ENCODE results near the gene LILRB5.
"Not testable (repeated sequence)": the region's sequence is repeated elsewhere in the genome, so short reads cannot be mapped to it uniquely, and the experiment has no call there.

DNA sequence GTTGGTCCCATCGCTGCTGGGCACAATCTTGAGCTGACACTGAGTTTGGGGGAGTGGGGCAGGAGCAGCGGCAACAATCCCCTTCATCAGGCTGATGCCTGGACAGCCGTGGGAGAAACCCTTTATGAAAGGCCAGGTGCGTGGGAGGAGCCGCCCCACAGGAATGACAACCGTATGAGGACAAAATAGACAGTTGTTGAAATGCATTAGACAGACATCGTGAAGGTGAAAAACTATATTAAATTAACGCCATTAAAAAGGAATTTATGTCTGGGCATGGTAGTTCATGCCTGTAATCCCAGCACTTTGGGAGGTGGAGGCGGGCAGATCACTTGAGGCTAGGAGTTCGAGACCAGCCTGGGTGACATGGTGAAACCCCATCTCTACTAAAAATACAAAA lies 32.5 kb downstream of the LILRB5 start:
- not testable (repeated sequence) for TF ChIP-seq POLR2A (IDR thresholded peaks at IDR 0.05; ENCODE audit: borderline replicate concordance, extremely low read depth, insufficient read depth, insufficient read length); TCF7L2 (IDR thresholded peaks at IDR 0.05; ENCODE audit: borderline replicate concordance, extremely low read depth, insufficient read depth, insufficient read length); EGR1 (IDR thresholded peaks at IDR 0.05; ENCODE audit: low read depth); ELF1 (IDR thresholded peaks at IDR 0.05; ENCODE audit: borderline replicate concordance, low read depth); ZNF274 (IDR thresholded peaks at IDR 0.05; ENCODE audit: low read depth, low read length); POLR2AphosphoS5 (IDR thresholded peaks at IDR 0.05; ENCODE audit: low read depth, low read length); MAX (IDR thresholded peaks at IDR 0.05); SIN3A (IDR thresholded peaks at IDR 0.05; ENCODE audit: low read depth); EZH2 (IDR thresholded peaks at IDR 0.05)
- TF ChIP-seq, protein P1, sequence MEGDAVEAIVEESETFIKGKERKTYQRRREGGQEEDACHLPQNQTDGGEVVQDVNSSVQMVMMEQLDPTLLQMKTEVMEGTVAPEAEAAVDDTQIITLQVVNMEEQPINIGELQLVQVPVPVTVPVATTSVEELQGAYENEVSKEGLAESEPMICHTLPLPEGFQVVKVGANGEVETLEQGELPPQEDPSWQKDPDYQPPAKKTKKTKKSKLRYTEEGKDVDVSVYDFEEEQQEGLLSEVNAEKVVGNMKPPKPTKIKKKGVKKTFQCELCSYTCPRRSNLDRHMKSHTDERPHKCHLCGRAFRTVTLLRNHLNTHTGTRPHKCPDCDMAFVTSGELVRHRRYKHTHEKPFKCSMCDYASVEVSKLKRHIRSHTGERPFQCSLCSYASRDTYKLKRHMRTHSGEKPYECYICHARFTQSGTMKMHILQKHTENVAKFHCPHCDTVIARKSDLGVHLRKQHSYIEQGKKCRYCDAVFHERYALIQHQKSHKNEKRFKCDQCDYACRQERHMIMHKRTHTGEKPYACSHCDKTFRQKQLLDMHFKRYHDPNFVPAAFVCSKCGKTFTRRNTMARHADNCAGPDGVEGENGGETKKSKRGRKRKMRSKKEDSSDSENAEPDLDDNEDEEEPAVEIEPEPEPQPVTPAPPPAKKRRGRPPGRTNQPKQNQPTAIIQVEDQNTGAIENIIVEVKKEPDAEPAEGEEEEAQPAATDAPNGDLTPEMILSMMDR (IDR thresholded peaks at IDR 0.05 in 2 of 3, conservative IDR thresholded peaks at IDR 0.05 in 1 of 3; ENCODE audit: borderline replicate concordance in 1 of 3, insufficient read depth in 1 of 3, low read depth in 2 of 3, low read length in 2 of 3), result not testable (repeated sequence)
- TF ChIP-seq, protein P2, sequence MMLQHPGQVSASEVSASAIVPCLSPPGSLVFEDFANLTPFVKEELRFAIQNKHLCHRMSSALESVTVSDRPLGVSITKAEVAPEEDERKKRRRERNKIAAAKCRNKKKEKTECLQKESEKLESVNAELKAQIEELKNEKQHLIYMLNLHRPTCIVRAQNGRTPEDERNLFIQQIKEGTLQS (IDR thresholded peaks at IDR 0.05), result not testable (repeated sequence)

Data from HCT116 (cell line).